Neural progenitor cell (in vitro differentiated cells): Measurements from ENCODE around the gene SWT1.

ENCODE experiments used
- EZH2 ChIP-seq: fragments of 200-600 bp; sonication (generic); IDR thresholded peaks from 2 replicates; pipeline ENCODE4 v1.6.1; 2017; ENCODE audit warnings: antibody characterized with exemption, mild to moderate bottlenecking, moderate library complexity
- EZH2phosphoT487 ChIP-seq: fragments of 200-600 bp; sonication (generic); IDR thresholded peaks from 2 replicates; pipeline ENCODE4 v1.6.1; 2017; ENCODE audit warnings: antibody characterized with exemption
- TF ChIP-seq, protein P1 (sequence below): fragments of 200-600 bp; sonication (generic); IDR thresholded peaks from 2 replicates; pipeline ENCODE4 v1.5.1; 2017; ENCODE audit warnings: antibody characterized with exemption, mild to moderate bottlenecking

DNA sequence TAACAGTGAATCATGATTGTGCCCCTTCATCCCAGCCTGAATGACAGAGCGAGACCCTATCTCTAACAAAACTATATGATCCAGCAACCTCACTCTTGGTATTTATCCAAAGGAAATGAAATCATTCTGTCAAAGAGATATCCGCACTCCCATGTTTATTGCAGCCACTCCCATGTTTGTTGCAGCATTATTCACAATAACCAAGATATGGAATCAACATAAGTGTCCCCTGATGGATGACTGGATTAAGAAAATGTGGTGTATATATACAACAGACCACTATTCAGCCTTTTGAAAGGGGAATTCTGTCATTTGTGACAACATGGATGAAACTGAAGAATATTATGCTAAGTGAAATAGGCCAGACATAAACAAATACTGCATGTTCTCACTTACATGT, 44.6 kb upstream of the SWT1 start:
- TF ChIP-seq, protein P1, sequence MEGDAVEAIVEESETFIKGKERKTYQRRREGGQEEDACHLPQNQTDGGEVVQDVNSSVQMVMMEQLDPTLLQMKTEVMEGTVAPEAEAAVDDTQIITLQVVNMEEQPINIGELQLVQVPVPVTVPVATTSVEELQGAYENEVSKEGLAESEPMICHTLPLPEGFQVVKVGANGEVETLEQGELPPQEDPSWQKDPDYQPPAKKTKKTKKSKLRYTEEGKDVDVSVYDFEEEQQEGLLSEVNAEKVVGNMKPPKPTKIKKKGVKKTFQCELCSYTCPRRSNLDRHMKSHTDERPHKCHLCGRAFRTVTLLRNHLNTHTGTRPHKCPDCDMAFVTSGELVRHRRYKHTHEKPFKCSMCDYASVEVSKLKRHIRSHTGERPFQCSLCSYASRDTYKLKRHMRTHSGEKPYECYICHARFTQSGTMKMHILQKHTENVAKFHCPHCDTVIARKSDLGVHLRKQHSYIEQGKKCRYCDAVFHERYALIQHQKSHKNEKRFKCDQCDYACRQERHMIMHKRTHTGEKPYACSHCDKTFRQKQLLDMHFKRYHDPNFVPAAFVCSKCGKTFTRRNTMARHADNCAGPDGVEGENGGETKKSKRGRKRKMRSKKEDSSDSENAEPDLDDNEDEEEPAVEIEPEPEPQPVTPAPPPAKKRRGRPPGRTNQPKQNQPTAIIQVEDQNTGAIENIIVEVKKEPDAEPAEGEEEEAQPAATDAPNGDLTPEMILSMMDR = no peak
- TF ChIP-seq EZH2 (no peak), EZH2phosphoT487 (no peak)
